Type B pancreatic cell (in vitro differentiated cells): ENCODE data around the gene TASOR2. TPM values are rescaled to one million over a fixed set of nuclear protein-coding genes. Genes with fewer than 3 reads are reported as not detected.

Experiments used
- DNase-seq: peaks from one replicate; pipeline ENCODE4 v3.0.0; 2021; ENCODE audit warnings: mixed read lengths; ENCODE audit not compliant: unreplicated experiment; ENCODE audit errors: extremely low spot score
- H3K27ac Mint-ChIP-seq: 2 replicates; pipeline ENCODE4 v1.8.0; 2021; ENCODE audit warnings: mild to moderate bottlenecking, mixed read lengths
- H3K27me3 Mint-ChIP-seq: 2 replicates; pipeline ENCODE4 v1.8.0; 2021; ENCODE audit warnings: mixed read lengths
- H3K36me3 Mint-ChIP-seq: 2 replicates; pipeline ENCODE4 v1.8.0; 2021; ENCODE audit warnings: mixed read lengths
- H3K4me1 Mint-ChIP-seq: one replicate; pipeline ENCODE4 v1.8.0; 2021; ENCODE audit warnings: mixed read lengths; ENCODE audit not compliant: unreplicated experiment
- H3K4me3 Mint-ChIP-seq: 2 replicates; pipeline ENCODE4 v1.8.0; 2021; ENCODE audit warnings: mild to moderate bottlenecking, mixed read lengths
- H3K9me3 Mint-ChIP-seq: 2 replicates; pipeline ENCODE4 v1.8.0; 2021; ENCODE audit warnings: mixed read lengths
- CTCF ChIP-seq: fragments of 200-600 bp; sonication (generic); conservative IDR thresholded peaks from 2 replicates; pipeline ENCODE4 v1.5.0; 2021; ENCODE audit warnings: antibody characterized with exemption, mild to moderate bottlenecking
- total RNA-seq: library from RNA; stranded (reverse); gene quantifications from 2 replicates; pipeline ENCODE4 v1.2.1, GENCODE V29; 2021; ENCODE audit warnings: low replicate concordance

TASOR2 gene
- total RNA-seq, 1 donor from 2014 or later = 70.1 TPM

- no peak for TF ChIP-seq CTCF
- no peak for DNase-seq
- Mint-ChIP-seq H3K4me1 (peaks cover 10% of the 10 kb centered on the region), H3K27ac (no peak overlapping the region), H3K4me3 (no peak overlapping the region), H3K9me3 (no peaks in the 10 kb centered on the region), H3K27me3 (no peaks in the 10 kb centered on the region), H3K36me3 (peaks cover 35% of the 10 kb centered on the region)
Measured at GRCh38 chr10:5640501-5640900, 44.1 kb upstream of the TASOR2 start.

- no peak overlapping the region for H3K27ac Mint-ChIP-seq
- H3K9me3 Mint-ChIP-seq = no peaks in the 10 kb centered on the region
- DNase-seq = no peak
- no peak for TF ChIP-seq CTCF
- no peak overlapping the region for H3K4me3 Mint-ChIP-seq
- no peaks in the 10 kb centered on the region for H3K27me3 Mint-ChIP-seq
- H3K4me1 Mint-ChIP-seq = peaks cover 16% of the 10 kb centered on the region
- peaks cover 37% of the 10 kb centered on the region for H3K36me3 Mint-ChIP-seq
Measured at GRCh38 chr10:5641501-5641900, 43.1 kb upstream of the TASOR2 start.

GRCh38 chr10:5643346-5644067 is 41.1 kb upstream of the TASOR2 start:
- Mint-ChIP-seq H3K36me3 (peaks cover 47% of the 10 kb centered on the region), H3K27ac (no peak overlapping the region), H3K27me3 (no peaks in the 10 kb centered on the region), H3K9me3 (no peaks in the 10 kb centered on the region), H3K4me1 (peaks cover 22% of the 10 kb centered on the region), H3K4me3 (no peak overlapping the region)
- no peak for DNase-seq
- TF ChIP-seq CTCF = no peak

GRCh38 chr10:5644930-5645329 is 39.7 kb upstream of the TASOR2 start:
- no peak for TF ChIP-seq CTCF
- peak overlapping the region; percentile 24 for H3K27ac Mint-ChIP-seq
- no peaks in the 10 kb centered on the region for H3K27me3 Mint-ChIP-seq
- no peak for DNase-seq
- no peak overlapping the region for H3K4me3 Mint-ChIP-seq
- H3K4me1 Mint-ChIP-seq = peaks cover 22% of the 10 kb centered on the region
- H3K9me3 Mint-ChIP-seq = no peaks in the 10 kb centered on the region
- peaks cover 45% of the 10 kb centered on the region for H3K36me3 Mint-ChIP-seq

- peaks cover 46% of the 10 kb centered on the region for H3K36me3 Mint-ChIP-seq
- H3K4me3 Mint-ChIP-seq = no peak overlapping the region
- DNase-seq = no peak
- no peak overlapping the region for H3K27ac Mint-ChIP-seq
- H3K4me1 Mint-ChIP-seq = peaks cover 22% of the 10 kb centered on the region
- no peaks in the 10 kb centered on the region for H3K9me3 Mint-ChIP-seq
- TF ChIP-seq CTCF = no peak
- no peaks in the 10 kb centered on the region for H3K27me3 Mint-ChIP-seq
Measured at GRCh38 chr10:5645375-5645774, 39.3 kb upstream of the TASOR2 start.
